ENCODE data around the gene KLK1.
"Not testable (repeated sequence)": the region's sequence is repeated elsewhere in the genome, so short reads cannot be mapped to it uniquely, and the experiment has no call there.

Gene KLK1

DNA sequence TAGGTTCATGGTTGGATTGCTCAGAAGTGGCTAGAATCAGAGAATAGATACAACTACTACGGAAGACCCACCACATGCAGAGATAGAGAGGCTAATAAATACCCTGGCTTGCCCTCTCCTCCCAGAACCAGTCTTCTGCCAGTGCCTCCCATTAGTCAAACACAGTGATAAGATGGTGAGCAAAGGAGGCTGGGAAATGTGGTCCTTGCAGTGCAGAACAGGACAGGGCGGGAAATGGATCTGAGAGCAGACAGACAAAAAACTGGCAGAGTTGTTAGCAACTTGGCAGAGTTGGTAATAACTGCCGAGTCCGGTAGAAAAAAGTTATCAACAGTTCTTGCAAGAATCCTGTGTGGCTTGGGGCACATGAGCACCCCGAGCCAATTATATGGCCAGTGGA is 8.7 kb downstream of the KLK1 start:
- no peak for DNase-seq (ENCODE audit: low read depth)

- DNase-seq (ENCODE audit: low read depth): no peak
Measured at GRCh38 chr19:50812474-50812873, 11.1 kb downstream of the KLK1 start.

DNA sequence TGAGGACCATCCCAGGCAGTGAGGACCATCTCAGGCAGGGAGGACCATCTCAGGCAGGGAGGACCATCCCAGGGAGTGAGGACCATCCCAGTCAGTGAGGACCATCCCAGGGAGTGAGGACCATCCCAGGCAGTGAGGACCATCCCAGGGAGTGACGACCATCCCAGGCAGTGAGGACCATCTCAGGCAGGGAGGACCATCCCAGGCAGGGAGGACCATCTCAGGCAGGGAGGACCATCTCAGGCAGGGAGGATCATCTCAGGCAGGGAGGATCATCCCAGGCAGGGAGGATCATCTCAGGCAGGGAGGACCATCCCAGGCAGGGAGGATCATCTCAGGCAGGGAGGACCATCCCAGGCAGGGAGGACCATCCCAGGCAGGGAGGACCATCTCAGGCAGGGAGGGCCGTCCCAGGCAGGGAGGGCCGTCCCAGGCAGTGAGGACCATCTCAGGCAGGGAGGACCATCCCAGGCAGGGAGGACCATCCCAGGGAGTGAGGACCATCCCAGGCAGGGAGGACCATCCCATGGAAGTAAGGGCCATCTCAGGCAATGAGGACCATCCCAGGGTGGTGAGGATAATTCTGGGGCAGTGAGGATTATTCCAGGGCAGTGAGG is 11.9 kb downstream of the KLK1 start:
- not testable (repeated sequence) for DNase-seq (ENCODE audit: low read depth)

DNA sequence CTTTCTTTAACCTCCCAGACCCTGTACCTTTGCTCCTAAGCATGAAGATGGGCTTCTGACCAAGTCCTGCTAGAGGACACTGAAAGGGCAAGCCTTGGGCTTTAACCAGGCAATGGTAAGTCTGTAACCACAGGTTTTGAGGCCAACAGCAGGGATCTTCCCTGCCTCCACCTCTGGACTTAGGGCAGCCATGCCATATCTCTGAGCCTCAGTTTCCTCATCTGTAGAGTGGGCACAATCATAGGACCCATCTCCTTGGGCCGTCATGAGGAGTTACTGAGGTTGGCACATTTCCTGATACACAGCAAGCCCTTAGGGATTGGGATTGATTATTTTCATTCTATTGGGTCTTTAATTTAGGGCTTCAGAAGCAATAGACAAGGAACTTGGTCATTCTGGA is 14.7 kb downstream of the KLK1 start:
- no peak for DNase-seq (ENCODE audit: low read depth)

- DNase-seq (ENCODE audit: low read depth): peak; percentile 98
Measured at GRCh38 chr19:50804420-50805272, 18.9 kb downstream of the KLK1 start.

GRCh38 chr19:50803633-50804419 is 19.8 kb downstream of the KLK1 start:
- DNase-seq (ENCODE audit: low read depth): peak; percentile 11

- no peak for DNase-seq (ENCODE audit: low read depth)
Measured at GRCh38 chr19:50801107-50801506, 22.5 kb downstream of the KLK1 start.

GRCh38 chr19:50799547-50799851 is 24.1 kb downstream of the KLK1 start:
- DNase-seq (ENCODE audit: low read depth): no peak

DNA sequence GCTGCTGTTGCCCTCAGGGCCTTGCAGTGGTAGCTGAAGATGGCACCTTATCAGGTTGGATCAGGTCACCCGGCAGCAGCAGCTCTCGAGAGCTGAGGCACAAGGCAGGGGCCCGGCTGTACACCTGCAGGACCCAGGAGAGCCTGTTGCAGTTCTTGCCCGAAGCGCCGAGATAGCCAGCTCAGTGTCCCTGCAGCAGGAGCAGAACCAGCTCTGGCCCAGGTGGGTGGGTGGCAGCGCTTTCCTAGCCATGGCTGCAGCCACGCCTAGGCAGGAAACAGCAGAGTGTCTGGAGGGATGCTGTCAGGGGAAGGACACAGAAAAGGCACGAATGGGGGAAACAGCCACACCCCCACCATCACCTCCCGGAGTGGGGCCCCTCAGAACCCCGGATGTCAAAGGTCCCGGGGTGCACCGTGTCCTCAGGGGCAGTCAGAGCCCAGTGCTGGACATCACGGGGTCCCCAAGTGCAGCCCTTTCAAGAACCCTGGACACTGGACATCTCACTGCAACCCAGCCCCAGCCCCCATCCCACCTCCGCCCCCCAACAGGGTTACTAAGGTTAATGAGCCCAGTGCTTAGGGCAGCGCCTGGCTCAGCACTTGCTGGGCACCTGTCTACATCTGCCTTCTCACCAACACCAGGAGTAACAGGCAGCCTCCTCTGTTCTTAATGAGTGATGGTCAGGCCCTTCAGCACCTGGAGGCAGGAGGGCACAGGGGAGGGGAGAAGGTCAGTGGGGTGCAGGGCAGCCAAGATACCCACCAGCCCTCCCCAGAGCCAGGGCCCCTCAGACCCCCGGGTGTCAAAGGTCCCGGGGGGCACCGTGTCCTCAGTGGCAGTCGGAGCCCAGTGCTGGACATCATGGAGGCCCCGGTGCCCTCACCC is 24.7 kb downstream of the KLK1 start:
- DNase-seq (ENCODE audit: low read depth): no peak

DNA sequence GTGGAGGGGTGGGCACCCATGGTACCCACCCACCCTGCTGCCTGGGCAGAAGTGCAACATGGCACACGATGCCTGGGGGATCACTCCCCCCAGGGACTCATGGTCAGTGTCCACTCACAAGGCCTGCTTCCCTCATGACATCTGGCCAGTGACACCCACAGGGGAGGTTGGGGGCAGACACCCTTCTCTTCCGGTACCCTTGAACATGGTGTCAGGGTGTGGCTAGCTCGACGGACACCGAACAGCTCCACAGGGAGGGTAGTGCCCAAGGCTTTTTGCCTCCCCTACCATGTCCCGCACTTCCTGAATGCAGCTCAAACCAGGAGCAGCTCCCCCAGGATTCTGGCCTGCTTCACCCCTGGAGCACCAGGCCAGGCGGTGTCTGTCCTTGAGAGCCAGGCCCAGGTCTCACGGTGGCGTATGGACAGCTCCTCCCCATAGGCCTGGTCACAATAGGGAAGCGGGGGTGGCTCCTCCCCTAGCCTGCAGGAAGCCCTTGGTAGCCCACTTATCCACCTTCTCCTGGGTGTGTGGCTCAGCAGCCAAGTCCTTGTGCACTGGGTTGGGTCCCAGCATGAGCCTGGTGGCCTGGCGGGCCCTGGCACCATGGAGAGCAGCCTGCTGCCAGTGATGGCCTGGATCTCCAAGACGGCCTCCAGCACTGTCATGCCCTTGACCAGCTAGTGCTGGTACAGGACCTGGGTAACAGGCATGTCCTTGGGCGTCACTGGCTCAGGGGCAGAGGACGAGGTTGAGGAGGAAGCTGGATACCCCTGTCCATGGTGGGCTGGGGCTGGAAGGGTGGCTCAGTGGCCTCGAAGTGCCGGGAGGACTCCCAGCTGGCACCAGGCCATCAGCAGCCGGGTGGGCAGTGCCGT is 25.6 kb downstream of the KLK1 start:
- no peak for DNase-seq (ENCODE audit: low read depth)

- DNase-seq (ENCODE audit: low read depth): no peak
Measured at GRCh38 chr19:50797429-50797780, 26.2 kb downstream of the KLK1 start.

GRCh38 chr19:50796634-50797428 is 26.8 kb downstream of the KLK1 start:
- no peak for DNase-seq (ENCODE audit: low read depth)

DNA sequence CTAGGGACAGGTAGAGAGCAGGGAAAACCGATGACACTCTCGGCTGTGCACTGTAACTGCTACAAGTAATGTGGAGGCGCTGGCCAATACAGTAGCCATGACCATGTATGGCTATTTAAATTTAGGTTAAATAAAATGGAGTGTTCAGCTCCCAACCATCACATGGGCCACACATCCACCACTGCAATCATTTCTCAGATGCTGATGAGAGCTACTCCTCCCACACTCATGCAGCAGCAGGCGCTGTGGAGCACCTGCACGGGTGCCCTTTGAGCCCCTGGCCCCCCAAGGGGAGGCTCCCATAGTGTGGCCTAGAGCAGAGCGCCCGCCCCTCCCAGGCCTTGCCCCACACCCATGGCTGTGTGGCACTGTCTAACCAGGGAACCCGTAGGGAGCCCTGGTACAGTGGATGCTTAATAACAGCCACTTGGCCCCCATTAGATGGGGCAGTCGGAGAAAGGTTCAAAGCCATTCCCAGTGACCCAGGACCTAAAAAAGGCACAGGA is 27.4 kb downstream of the KLK1 start:
- DNase-seq (ENCODE audit: low read depth): no peak

DNA sequence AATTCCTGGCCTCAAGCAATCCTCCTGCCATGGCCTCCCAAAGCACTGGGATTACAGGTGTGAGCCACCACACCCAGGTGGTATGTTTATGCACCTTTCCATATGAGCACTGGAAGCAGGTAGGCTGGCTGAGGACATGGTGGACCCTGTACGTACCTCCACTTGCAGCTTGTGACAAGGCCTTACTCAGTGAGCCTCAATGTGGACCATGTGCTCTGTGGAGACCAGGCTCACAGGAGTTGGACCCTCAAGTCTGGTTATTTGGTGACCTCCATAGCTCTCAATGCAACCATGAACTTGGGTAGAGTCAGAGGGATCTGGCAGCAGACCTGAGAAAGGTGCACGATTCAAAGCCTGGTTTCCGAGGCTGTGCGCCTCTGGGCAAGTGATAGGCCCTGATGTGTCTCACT is 27.9 kb downstream of the KLK1 start:
- no peak for DNase-seq (ENCODE audit: low read depth)

DNA sequence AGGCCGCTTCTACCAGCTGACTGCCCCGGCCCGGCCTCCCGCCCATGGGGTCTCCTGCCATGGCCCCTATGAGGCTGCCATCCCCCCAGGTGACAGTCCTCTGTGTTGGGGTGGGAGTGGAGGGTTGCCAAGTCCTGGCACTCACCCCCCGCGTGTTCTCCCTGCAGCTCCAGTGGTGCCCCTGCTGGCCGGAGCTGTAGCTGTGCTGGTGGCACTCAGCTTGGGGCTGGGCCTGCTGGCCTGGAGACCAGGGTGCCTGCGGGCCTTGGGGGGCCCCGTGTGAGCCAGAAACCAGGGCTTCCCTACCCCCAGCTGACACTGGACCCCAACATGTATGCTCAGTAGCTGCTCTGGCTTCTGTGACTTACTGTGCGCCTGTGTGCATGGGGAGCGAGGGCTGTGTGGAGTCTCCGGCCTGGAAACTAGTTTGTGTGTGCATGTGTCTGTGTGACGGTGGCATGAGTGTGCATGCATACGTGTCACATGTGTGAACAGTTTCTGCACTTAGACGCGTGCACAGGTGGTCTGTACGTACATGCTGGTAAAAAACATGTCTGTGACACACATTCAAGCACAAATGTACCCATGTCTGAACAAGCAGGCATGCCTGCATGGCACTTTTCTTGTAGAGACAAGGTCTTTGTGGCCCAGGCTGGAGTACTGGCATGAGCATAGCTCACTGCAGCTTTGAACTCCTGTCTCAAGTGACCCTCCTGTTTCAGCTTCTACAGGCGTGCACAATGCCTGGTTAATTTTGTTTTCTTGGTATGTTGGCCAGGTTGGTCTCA is 28.5 kb downstream of the KLK1 start:
- no peak for DNase-seq (ENCODE audit: low read depth)

GRCh38 chr19:50794074-50794875 is 29.3 kb downstream of the KLK1 start:
- DNase-seq (ENCODE audit: low read depth): no peak

- no peak for DNase-seq (ENCODE audit: low read depth)
Measured at GRCh38 chr19:50793558-50794065, 30.0 kb downstream of the KLK1 start.
